Measurements from ENCODE around the gene WDR35.
"Not testable (repeated sequence)": the region's sequence is repeated elsewhere in the genome, so short reads cannot be mapped to it uniquely, and the experiment has no call there.

WDR35 gene

DNA sequence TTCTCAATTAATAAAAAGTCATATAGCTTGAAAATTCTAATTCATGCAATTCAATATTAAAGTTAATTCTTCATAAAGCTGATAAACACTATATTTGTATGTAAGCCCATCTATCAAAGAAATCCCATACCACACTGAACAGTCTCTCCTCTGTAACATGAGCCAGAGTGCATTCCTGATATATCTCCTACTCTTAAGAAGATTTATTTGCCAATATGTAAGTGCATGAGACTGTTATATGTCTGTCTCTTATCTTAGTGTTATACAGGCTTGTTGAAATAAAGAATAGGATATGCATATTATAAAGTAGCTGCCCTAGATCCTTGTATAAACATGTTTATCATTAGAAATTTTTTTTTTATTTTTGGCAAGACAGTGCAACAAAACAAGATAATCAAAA is 47.7 kb downstream of the WDR35 start:
- no peak for DNase-seq (ENCODE audit: low read depth)

DNA sequence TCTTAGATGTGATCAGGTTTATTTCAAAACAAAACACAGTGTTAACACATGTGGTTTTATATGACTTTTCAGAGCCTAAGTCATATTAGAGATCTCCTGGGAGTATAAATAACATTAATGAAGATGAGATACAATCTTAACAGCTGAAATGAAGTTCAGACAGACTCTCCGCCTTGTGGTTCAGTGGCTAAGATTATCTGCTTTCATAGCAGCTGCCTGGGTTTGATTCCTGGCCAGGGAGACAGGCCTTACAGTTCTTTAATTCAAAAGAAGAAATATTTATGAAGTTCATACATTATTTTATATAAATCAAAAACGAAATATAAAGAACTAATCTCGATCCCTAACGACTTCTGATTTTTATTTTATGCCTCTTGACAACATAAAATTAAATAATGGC is 52.9 kb downstream of the WDR35 start:
- DNase-seq (ENCODE audit: low read depth): no peak

DNA sequence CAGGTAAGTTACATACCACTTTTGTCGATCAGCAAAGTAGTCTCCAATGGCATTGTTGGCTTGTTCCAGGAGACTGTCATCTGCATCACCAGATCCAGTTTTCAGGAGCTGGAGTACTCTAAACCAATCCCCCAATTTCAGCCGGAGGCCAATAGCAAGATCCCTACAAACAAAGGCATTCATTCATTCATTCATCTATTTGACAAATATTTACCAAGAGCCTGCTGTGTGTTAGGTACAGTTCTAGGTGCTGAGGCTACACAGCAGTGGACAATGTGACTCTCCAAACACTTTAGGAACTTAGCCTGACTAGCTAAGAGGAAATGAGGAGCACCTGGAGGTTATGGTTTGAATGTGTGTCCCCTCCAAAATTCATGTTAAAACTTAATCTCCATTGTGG is 53.7 kb downstream of the WDR35 start:
- DNase-seq (ENCODE audit: low read depth): no peak

DNA sequence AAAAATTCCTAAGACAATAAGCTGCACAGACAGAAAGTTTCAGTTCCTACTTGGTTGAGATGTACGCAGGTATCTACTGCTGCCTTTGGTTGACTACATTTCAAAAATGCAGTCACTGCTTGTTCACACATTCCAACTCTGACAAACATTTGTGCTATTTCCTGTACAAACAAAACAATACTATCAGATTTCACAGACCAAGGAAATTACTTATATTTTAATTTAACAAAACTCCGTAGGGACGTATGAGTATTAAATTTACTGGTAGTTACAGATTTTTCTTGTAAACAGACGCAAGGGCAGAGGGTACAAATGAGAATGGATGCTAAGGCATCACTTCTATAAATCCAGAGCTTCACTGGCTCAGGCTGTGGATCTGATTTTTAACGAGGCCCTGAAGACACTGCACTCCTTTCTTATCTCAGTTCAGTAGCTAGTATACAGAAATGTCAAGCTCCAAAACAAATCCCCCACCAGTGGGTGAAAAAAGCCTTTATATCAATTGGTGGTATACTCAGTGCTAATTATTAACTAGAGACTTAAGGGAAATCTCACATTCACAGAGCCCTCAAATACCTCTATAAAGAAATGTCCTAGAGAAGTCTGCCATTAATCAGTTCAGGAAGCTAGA is 56.4 kb downstream of the WDR35 start:
- peak; percentile 53 for DNase-seq (ENCODE audit: low read depth)

DNA sequence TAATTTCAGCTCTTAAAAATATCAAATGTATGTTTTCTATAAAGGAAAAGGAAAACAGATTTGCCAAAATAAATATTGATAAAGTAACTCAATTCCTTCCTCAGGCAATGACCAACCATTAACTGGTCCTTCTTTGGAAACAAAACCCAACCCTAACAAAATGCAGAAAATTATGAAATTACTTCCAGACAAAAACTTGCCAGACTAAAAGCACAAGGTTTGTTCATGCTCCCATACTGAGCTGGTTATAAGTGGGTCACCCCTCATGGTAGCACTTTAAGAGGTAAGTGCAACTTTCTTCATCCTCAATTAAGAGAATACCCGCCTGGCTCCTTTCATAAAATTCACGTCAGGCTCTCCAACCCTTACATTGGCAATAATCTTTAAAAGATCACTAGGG is 57.0 kb downstream of the WDR35 start:
- DNase-seq (ENCODE audit: low read depth): no peak

DNA sequence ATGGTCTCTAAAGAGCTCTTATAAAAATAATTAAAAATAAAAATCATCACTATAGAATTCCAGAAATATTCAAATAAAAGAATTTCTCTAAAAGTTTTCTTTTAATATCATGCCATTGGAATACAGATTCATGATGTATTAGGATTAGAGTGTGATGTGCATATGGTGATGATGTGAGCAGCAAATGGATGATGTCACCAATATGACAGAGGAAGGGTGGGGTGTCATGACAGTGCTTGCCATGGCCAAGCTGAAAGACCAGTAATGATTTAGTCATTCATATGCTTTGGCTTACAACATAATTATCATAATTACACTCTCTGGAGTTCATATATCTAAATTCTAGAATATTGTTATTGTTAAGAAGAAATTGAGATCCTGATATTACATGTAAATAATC is 60.7 kb downstream of the WDR35 start:
- no peak for DNase-seq (ENCODE audit: low read depth)

DNA sequence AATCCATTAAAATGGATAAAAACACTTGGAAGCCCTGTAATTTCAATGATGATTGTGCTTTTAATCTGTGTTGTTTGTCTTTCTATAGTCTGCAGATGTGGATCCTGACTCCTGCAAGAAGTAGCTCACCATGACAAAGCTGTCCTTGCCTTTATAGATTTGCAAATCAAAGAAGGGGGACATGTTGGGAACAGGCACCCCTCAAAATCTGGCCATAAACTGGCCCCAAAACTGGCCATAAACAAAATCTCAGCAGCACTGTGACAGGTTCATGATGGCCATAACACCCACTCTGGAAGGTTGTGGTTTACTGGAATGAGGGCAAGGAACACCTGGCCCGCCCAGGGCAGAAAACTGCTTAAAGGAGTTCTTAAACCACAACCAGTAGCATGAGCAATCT is 62.1 kb downstream of the WDR35 start:
- DNase-seq (ENCODE audit: low read depth): not testable (repeated sequence)

DNA sequence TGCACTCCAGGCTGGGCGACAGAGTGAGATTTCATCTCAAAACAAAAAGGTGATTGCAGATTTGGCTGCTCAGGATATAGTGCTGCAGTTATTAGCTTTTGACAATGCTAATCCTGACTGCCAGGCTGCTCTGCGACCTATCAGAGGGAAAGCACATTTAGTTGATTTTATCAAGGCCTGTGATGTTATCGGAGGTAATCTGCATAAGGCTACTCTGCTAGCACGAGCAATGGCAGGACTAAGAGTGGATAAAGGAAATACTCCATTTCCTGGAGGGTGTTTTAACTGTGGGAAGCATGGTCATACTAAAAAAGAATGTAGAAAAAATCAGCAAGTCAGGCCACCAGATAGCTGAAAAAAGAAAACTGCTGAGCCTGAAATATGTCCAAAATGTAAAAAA is 65.4 kb downstream of the WDR35 start:
- not testable (repeated sequence) for DNase-seq (ENCODE audit: low read depth)

DNA sequence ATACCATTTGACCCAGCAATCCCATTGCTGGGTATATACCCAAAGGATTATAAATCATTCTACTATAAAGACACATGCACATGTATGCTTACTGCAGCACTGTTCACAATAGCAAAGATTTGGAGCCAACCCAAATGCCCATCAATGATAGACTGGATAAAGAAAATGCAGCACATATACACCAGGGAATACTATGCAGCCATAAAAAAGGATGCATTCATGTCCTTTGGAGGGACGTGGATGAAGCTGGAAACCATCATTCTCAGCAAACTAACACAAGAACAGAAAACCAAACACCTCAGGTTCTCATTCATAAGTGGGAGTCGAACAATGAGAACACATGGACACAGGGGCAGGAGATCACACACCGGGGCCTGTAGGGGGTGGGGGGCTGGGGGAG is 67.7 kb downstream of the WDR35 start:
- not testable (repeated sequence) for DNase-seq (ENCODE audit: low read depth)

DNA sequence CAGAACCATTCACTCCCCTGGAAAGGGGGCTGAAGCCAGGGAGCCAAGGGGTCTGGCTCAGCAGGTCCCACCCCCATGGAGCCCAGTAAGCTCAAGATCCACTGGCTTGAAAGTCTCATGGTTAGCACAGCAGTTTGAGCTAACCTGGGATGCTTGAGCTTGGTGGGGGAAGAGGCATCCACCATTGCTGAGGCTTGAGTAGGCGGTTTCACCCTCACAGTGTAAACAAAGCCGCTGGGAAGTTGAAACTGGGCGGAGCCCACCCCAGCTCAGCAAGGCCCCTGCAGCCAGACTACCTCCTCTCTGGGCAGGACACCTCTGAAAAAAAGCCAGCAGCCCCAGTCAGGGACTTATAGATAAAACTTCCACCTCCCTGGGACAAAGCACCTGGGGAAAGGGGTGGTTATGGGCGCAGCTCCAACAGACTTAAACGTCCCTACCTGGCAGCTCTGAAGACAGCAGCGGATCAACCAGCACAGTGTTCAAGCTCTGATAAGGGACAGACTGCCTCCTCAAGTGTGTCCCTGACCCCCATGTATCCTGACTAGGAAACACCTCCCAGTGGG is 73.4 kb downstream of the WDR35 start:
- DNase-seq (ENCODE audit: low read depth): no peak

DNA sequence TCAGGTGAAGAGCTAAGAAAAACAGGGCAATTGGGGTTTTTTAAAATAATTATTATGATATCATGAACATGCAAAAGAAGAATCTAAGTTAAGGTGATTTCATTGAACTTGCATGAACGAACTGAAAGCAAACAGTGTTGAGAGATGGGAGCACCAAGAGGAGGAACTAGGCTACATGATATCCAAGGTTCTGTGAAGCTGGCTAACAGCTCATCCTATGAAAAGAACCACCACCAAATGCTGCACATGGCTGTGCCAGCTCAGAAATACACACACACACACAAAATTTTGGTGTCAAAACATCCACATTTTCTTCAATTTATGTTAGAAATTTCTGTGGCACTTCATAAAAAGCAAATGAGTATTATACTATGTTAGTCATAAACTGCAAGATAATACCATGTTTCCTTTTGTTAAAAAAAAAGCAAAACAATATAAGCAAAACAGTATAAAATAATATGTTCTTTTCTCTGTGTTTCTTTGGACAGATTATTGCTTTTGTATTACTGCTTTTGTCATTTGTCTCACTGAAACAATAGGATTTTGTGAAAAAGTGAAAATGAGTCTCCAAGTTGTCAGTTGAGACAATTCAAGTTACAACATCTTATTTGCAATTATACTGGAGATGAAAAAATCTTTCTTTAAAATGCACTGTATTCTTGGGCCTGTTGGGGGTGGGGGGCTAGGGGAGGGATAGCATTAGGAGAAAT is 75.5 kb downstream of the WDR35 start:
- no peak for DNase-seq (ENCODE audit: low read depth)

DNA sequence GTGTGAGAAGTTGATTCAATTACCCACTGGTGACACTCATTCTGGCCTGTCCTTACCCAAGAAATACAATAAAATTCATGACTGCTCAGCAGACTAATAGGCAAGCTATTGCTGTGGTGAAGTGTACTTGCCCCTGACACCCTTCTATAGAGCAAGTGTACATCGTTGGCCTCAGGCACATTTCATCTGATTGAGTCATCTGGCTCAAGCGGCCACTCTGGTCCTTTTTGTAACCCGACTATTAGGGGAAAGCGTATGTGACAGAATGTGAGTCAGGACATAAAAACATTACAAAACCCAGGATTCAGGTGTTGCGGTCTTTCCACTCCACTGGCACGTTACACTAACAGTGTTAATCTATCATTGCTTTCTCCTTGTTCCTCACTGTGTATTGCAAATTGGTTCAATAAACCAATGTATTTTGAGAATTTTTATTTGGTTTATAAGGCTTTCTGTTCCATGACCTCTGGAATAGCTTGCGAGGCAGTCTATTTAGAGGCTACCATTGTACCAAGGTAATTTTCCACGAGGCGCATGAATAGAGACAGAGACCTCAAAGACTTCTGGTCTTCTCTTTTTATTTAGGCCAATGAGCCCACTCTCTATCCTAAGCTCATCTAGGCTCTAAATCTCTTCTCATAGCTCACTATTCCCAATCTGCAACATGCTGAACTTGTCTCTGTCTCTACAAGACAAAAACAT is 77.9 kb downstream of the WDR35 start:
- peak; percentile 90 for DNase-seq (ENCODE audit: low read depth)

DNA sequence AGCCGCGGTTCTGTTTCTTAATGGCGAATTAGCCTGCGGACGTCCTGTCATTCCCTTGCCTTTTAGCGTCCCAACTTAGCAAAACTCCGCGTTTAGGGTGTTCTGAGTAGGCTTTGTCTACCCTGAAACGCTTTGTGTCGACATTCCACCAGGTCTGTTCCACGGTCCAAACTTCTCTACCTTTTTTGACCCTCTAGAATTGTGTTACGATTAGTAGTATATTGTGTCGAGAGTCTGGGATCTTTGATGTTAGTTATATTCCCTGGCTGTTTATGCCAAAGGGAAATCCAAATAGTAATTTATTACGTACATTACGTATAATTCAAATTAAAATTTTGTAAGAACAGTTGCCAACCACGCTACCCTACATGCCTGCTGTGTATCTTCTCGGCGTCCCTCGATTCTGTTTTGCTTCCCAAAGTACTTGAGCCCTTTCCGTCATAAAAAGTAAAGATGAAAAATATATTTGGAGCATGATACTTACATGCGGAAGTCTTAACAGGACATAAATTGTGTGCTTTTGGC is 87.6 kb downstream of the WDR35 start:
- no peak for DNase-seq (ENCODE audit: low read depth)

DNA sequence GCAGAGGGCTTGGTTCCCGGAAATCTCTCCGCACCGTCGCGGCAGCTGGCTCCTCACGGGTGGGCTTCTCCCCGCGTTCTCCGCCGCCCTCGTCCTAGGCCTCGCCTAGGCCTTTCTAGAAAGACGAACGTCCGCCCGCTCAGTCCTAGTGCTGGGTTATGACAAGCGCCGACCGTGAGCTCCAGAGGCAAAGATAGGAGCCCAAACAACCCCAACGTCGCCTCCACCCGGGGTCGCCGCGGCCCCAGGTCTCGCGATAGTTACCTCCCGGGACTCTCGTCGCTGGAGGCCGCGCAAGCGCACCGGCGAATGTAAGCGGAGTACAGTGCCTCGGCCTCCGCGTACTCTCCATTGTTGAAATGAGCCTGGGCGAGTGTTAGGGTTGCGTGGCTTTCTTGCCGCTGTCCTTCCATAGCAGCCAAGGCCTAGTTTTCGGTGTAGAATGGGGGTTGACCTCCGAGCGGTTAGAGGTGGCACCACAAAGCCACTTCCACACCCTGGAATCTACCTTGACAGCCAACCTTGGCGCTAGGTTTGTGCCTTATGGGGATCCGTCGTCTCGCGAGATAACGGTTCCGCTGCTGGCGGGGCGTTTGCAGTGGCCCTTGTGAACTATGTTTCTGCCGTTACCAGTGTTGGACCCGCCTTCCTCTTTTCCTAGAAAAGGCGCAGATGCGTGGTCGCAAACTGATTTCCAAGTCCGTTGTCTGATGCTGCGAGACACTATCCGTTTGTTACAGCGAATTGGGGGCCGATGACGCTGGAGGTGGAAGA is 88.3 kb downstream of the WDR35 start, which contains the start of gene TTC32:
TSS of gene TTC32 (minus strand) at position 542 of the 774 bp plus-strand sequence. CDS start at position 413, 129 bp downstream.
- DNase-seq (ENCODE audit: low read depth): peak; percentile 90

DNA sequence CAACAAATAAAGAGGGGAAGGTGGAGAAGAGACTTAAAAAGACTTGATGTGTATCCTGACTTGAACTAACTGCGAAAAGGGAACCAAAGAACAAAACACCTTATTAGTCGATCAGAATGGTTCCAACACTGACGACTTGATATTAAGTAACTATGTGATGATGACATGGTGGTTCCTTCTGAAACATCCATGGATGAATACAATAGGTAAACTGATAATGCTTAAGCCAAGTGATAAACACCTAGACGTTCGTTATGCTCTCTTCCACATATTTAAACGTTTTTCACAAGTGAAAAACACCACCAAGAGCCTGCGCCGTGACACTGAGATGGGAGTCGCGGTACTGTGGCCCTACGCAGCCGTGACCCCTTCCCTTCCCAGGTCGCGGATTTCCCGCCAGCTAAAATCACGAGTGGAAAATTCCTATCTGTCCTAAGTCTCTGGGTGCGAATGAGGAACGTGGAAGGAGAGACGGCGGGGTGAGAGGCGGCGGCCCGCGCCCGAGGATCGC is 88.9 kb downstream of the WDR35 start:
- no peak for DNase-seq (ENCODE audit: low read depth)

DNA sequence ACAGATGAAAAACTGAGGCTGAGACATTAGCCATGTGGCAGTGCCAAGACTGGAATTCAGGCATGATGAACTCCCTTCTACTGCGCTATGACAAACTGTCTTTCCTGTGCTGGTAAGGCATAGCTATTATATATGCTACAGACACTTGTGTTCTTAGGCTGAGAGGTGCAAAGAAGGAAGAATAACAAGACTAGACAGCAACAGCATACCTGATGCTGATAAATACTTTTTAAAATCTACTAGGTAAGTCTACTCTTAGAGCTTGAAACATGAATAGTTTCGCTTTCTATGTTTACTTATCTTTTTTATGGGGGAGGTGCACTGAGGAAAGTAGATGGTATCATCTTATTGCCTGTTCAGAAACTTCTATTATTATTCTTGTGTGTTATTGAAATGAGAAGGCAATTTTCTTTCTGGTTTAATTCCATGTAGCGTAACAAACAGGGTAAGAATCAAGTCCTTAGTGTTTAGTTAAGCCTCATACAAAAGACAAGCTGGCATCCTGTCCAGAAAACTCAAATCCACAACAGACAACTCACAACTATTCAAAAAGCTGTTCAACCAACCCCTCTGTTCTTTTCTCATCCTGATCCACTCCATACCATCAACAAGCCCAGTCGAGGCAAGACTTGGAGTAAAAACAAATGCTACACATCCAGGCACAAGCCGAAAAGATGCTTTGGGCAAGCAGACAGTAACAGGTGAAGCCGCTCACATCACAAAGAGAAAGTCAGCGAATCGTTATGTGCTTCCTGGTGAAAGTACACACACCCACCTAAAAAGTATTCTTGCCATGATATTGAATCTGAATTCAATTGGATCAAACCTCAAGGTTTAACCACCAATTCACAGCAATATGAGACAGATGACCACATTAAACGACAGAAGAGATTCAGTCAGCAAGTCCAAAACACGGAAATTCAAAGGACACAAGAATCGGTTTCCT is 89.6 kb downstream of the WDR35 start:
- no peak for DNase-seq (ENCODE audit: low read depth)

DNA sequence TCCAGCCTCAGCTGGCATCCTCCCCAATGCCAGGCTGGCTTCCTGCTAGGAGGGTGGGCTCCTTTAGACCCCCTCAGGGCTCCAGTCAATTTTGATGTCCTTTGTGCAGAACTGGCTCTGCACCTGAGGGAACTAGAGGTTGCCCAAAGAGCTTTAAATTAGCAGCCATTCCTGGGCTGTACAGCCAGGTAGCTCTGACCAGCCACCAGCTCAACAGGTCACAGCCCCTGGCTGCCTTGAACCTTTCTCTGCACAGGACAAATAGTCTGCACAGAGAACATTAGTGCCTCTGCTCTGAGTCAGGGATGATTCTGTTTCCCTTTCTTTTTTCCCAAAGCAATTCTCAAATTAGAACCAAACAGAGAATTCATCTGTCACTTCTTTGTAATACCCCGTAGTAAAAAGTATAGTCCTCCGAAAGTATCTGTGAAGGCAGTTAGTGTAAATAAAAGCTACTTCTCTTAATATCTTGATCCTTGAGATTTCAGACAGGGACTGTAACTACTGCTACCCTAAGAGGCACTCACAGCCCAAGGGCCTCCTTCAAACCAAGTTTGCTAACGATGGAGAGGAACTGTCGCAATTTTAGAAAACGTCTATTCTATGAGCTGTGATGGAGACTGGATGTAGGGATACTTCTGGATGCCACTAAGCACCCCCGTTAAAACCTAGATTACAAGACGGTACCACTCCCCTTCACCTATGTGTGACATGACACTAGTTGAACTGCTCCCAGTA is 91.1 kb downstream of the WDR35 start:
- DNase-seq (ENCODE audit: low read depth): no peak

DNA sequence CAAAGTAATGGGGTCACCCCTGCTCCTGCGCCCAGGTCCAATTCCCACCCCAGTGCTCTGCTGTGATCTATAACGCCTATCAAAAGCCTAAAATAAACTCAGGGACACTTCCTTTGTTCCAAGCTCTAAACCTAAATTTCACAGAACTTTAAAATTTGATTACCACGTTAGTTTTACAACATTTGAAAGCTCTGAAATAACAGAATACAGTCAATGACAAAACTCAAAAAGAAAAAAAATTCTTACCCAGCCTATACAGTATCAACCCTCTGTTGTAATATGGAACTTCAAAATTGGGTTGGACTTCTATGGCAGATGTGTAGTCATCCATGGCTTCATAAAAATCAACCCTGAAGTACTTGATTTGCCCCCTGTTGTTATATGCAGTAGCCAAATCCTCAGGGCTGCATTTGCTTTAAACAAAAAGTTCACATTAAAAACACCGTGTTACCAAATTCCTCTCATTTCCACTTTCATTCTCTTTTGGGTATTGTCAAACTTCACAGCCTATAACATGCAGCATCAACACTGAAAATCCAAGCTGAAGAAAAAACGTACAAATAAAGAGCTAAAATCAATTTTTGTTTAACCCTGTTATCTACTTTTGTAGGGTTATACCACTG is 92.2 kb downstream of the WDR35 start:
- no peak for DNase-seq (ENCODE audit: low read depth)

DNA sequence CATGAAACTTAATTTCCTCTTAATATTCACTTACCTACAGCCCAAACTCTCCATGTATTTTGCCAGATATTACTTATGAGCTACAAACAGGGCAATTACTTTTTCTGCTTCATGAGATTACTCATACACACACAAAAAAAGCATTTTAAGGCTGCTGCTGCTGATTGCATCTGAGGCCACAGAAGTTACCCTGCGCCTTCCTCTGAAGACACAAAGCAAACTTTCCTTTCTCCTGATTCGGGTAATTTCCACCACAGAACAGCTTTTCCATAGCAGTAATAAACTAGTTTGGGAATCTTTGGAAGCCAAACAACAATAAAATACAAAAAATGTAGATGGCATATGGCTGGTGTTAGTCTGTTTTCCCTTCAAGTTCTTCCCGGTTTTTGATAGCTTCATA is 94.4 kb downstream of the WDR35 start:
- no peak for DNase-seq (ENCODE audit: low read depth)

Data from HS-5 (cell line).